DMS 273 treated with DMSO at 0.1 percent for 48 hours (cell line): ENCODE measurements around the gene SMG9.
"Not testable (repeated sequence)": the region's sequence is repeated elsewhere in the genome, so short reads cannot be mapped to it uniquely, and the experiment has no call there.

Experiments used
- DNase-seq: peaks from one replicate; lab custom pipeline; 2025; lab: John Stamatoyannopoulos, UW

SMG9 gene

DNA sequence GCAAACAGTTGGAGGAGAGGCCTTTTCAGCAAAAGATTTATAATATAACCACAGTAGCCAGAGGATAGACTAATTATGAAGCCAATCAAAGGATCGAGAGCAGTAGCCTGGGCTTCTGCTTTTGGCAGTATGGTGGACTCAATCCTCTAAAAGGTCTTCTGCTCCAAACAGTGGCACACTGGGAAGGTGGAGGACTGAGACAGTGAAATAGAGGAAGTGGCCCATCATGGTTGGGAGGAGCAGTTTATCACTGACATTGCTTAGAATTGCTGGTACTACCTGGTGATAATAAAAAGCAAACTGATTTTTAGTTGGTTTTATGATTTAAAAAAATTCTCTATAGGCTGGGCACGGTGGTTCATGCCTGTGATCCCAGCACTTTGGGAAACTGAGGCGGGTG, 63.9 kb downstream of the SMG9 start:
- DNase-seq, result no peak

DNA sequence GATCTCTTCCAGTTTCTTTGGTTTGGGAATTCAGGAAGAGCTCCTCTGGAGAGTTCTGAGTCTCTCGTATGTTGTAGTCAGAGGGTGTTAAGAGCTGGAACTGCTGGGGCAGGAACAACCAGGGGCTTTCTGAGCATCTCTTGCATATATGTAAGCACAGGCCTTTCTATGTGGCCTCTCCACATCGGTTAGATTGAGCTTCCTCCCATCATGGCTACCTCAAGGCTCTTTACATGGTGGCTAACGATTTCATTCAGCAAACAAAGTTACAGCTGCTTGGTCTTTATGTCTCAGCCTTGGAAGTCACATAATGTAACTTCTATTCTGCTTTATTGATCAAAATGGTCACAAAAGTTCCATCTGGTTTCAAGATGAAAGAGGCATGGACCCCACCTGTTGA, 64.3 kb downstream of the SMG9 start:
- no peak for DNase-seq

DNA sequence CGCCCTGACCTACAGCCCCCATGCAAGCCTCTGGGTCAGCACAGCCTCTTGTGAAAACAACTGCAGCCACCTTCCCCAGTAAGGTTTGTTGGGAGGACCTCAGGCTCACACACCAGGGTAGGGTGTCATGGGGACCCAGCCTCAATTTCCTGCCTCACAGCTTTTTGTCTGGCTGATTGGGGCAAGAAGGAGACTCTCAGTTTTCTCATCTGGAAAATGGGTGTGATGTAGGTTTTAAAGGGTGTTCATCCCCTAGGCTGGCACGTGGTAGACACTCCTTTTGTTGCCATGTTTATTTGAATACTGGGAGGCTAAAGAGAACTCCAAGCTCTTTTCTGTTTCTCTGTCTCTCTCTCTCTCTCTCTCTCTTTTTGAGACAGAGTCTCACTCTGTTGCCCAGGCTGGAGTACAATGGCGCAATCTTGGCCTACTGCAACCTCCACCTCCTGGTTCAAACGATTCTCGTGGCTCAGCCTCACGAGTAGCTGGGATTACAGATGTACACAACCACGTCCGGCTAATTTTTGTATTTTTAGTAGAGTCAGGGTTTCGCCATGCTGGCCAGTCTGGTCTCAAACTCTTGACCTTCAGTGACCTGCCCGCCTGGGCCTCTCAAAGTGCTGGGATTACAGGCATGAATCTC, 66.6 kb downstream of the SMG9 start:
- DNase-seq, result no peak

DNA sequence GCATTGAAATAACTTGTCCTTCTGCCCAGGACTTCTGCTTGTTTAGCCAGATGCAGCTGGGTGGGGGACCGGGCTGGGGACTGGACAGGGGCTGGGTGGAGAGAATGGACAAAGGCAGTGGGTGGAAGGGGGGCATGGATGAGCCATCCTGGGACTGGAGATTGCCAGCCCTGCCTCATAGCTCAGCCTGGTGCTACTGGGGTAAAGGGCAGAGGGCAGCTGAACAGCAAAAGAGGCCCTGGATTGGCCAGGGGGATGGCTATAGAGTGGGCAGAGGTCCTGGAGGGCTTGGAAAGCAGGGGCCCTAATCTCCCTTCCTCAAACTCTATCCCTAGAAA, 67.1 kb downstream of the SMG9 start:
- no peak for DNase-seq

DNA sequence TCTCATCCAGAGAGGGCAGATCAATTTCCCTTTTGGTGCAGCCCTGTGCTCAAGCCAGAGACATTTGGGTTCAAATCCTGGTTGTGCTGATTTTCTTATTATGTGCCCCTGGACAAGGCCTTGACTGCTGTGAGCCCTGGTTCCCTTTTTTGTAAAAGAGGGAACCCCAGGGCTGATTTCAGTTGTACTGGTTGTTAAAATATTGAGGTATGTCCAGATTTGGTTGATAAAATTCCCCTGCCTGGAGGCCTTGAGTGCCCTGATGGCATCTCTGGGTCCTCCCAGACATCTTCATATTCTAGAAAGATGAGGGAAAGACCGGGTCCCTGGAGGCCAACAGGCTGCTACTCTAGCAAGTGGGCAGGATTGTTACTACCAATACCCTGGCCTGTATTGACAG, 70.4 kb downstream of the SMG9 start:
- DNase-seq, result no peak

DNA sequence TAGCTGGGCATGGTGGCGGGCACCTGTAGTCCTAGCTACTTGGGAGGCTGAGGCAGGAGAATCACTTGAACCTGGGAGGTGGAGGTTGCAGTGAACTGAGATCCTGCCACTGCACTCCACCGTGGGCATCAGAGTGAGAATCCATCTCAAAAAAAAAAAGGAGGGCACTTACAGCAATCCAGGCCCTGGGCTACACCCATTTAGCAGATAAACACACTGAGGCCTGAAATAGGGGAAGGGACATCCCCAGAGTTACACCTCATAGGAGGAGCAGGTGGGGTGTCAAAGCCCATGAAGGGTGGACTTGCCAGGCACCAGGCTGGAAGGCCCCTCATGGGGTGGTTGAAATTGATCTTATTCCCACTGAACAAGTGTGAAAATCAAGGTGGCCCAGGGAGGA, 70.9 kb downstream of the SMG9 start:
- no peak for DNase-seq

DNA sequence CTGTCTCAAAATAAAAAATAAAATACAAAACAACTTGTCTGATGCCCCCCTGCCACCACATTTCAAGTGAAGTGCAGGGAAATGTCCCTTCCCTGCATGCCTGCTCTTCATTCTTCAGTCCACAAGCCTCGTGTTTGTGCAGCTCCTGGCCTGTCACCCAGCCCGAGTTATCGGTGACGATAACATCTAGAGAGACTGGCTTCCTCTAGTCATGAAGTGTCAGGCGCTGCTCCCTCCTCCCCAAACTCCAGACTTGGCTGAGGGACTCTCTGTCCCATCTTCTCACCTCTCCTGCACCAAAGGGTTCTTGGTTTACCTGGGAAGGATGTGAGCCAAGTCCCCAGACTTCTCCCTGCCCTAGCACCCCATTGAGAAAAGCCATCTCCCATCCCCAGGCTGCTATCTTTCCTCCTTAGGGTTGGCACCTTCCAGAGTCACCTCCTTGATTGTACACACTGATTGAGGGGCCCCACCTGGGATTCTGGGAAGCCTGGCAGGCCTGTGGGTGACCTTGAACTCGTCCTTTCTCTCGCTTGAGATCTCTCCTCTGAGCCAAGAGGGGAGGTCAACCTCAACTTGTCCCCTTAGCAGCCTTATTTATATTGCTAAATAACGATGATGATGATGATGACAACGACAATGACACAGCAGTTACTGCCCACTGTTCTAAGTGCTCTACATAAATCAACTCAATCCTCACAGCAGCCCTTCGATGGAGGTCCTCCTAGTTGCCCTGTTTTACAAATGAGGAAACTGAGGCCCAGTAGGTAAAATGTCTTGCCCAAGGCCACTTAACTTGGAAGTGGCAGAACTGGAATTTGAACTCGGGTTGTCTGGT, 71.7 kb downstream of the SMG9 start:
- no peak for DNase-seq

DNA sequence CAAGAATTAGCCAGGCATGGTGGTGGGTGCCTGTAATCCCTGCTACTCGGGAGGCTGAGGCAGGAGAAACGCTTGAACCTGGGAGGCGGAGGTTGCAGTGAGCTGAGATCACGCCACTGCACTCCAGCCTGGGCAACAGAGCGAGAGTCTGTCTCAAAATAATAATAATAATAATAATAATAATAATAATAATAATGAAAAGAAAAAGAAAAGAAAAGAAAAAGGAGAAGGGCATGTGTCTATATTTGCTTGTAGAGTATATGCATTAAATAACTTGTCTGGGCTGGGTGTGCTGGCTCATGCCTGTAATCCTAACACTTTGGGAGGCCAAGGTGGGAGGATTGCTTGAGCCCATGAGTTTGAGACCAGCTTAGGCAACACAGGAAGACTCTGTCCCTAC, 72.5 kb downstream of the SMG9 start:
- not testable (repeated sequence) for DNase-seq

DNA sequence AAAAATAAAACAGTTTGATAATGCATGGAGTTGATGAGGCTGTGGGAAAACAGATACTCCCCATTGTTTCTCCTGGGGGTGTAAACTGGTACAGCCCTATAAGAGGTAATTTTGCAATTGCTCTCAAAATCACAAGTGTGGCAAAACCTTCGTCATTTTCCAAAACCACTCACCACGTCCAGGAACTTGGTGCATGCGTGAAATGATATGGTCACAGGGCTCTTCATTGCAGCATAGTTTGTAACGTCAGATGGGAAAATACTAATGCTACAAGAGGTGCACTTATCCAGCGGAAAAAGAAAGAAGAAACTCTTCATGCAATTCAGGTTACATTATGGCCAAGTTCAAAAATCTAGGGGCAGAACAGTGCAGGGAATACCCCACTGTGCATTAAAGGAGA, 72.9 kb downstream of the SMG9 start:
- DNase-seq, result no peak

DNA sequence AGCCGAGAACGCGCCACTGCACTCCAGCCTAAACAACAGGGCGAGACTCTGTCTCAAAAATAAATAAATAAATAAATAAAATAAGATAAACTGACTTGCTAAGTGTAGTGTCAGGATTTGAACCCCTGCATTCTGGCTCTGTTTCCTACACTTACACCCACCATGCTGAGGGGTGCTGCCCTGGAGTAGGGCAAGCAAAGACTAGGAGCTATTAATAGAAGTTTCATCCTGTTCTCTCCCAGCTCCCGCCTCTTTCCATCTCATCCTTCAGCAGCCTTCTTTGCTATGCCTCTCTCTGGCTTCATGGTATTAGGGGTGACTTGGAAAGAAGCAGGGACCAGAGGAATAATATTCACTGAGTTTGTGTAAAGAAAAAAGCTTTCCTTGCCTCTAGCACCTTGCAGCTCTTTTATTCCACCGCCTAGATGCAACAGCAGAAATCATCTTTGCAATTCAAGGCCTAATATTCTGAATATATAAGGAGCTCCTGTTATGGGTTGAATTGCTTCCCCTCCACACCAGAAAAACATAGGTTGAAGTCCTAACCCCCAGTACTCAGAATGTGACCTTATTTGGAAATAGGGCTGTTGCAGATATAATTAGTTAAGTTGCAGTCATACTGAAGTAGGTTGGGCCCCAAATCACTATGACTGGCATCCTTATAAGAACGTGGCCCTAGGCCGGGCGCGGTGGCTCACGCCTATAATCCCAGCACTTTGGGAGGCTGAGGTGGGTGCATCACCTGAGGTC, 76.1 kb downstream of the SMG9 start:
- no peak for DNase-seq
